HG02610 (cell line): ENCODE results near the gene KLHL29.

ENCODE experiments used
- ATAC-seq: cut with Tn5 transposase; IDR thresholded peaks from one replicate; pipeline ENCODE4 v1.9.1; 2021; ENCODE audit warnings: mild to moderate bottlenecking, moderate library complexity; ENCODE audit not compliant: unreplicated experiment

The KLHL29 gene

GRCh38 chr2:23420091-23420839 is 35.3 kb downstream of the KLHL29 start:
- ATAC-seq = no peak

DNA sequence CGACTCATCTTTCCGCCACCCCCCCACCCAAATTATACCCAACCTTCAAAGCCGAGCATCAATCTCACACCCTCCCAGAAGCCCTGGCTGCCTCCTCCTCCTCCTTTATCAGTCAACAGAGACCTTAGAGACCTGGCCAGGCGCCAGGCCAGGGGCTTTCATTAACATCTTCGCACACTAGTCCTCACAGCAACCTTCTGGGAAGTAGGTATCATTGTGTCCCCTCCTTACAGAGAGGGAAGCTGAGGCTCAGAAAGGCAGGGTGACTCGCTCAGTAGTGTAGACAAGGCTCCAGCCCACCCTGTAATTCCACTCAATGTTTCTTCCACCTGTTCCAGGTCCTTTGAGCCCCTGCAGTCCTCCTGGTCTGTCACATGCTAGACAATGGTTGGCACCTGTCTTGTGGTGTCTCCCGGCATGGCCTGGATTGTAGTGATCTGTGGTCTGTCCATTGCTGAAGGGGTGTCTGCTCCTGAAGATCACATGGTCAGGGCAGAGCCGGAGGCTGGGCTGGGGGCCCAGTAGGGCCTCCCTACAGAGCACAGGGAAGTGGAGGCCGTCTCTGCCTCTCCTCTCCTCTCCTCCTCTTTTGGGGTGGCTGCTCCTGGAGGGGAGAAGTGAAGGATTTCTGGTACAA is 36.0 kb downstream of the KLHL29 start:
- ATAC-seq = no peak

DNA sequence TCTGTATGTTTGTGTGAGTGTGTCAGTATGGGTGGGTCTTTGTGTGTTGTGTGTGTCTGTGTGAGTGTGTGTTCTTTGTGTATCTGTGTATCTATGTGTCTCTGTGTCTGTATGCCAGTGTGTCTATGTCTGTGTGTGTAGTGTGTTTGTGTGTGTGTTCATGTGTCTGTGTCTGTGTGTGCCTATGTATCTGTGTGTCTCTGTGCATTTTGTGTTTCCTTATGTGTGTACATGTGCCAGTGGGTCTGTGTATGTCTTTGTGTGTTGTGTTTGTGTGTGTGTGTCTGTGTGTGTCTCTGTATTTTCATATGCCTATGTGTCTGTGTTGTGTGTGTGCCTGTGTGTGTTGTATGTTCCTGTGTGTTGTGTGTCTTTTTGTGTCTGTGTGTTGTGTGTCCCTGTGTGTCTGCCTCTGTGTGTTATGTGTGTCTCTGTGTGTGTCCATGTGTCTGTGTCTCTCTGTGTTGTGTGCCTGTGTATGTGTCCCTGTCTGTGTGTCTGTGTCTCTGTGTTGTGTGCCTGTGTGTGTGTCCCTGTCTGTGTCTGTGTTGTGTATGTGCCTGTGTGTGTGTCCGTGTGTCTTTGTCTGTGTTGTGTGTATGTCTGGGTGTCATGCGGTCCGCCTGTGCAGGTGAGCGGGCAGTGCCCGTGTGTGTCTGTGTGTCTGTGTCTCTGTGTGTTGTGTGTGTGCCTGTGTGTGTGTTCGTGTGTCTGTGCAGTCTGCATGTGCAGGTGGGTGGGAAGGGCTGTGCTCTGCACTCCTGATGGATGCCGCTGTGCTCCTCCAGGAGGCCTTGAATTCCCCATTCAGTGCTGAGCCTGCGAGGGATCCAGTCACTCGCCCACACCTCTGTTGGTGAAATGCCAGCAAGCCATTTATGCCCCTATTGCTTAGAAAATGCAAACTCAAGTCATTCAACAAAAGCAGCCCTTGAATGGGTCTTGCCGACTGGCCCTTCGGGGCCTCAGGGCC is 37.4 kb downstream of the KLHL29 start:
- ATAC-seq = no peak

DNA sequence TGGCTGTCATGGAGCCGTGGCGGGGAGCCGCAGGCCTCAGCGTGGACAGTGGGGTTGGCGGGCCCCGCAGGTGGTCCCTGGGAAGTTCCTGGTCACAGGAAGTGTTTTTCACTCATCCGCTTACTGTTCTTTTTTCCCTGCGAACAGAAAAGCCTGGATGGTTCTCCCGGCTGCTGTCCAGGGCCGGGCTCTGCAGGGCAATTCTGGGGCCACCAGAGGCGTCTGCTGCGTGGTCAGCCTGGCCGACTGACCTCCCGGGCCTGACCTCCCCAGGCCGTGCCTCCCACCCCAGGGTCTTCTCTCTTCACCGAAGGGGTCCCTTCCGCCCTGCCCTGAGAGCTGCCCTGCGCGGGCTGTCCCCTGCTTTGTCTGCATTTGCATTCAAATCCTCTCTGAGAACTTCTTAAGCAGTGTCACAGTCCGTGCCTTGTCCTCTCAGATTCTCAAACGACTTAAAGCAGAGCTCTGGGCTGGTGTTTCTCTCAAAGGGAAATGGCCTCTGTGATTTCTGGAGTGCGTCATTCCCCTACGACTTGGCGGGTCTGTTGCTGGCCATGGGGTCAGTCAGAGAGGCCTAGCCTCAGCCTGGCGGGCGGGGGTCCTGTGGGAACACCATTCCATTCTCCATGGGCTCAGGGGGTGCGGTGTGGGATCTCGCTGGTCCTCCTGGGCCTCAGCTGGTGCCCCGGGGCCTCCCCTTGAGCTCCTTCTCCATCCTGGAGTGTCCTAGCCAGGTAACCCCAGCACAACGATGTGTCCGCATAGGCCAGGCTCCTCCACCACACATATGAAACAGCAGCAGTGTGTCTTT is 38.3 kb downstream of the KLHL29 start:
- no peak for ATAC-seq

- no peak for ATAC-seq
Measured at GRCh38 chr2:23423873-23424680, 39.1 kb downstream of the KLHL29 start.

DNA sequence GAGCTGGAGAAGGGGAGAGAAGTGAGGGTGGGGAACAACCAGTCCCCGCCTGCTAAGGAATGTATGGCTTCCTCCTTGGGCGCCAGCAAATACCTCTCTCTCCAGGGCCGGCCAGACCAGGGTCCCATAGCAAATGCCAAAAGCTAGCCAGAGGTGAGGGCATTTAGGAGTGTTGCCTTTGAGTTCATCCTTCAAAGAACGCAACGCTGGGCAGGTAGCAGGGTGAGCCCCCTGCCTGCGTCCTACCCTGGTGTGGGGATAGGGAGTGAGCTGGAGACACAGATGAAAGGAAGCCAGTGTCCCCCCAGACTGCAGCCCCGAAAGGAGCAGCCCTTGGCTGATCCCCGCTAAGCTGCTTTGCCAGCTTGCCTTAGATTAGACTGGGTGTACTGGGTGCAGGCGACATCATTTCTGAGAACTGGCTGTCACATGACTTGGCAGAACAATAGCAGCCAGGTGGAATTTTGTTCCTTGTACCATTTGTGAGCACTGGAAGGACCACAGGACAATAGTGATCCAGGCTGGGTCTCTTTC is 40.4 kb downstream of the KLHL29 start:
- no peak for ATAC-seq

GRCh38 chr2:23425885-23426262 is 40.9 kb downstream of the KLHL29 start:
- no peak for ATAC-seq

DNA sequence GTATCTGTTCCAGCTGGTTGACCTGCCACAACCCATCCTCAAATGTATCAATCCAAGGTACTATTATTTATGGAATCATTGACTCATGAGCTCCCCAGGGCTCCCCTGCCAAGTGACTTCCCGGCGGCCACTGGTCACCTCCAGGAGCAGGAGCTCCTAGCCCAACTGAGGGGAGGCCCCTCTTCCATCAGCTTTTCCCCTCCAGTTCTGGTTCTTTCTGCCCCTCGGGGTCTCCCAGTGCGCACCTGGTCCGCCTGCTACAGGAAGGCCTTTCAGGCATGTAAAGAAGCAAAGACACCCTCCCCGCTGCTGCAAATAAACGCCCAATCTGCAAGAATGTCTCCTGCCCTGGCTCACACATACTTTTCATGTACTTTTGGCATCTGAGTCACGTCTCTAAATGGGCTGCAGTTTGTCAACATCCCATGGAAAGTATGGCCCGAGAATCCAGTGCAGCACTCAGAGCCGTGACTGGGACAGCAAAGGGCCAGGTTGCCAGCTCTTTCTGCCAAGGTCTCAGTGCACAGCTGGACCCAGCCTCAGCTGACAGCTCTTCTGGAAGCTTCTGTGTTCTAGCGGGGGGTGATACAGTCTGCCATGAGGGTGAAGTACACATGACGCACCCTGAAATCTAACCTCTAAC is 41.4 kb downstream of the KLHL29 start:
- ATAC-seq = no peak

DNA sequence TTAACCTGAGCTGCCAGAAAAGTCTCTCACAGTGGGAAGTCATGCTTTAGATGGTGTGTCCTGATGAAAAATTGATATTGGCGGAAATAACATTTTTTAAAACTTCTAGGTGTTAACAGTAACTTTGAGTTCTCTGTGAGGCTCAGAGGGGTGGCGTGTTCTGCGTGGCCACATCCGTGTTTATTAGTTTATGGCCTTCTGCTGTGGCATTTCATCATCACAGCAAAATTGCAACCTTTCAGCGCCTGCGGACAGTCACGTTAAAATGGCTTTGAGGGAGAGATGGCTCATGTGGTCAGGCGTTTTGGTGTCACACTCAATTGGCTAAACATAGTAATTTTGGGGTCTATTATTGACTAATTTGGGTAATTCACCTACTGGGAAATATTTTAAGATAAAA is 42.4 kb downstream of the KLHL29 start:
- ATAC-seq = no peak

GRCh38 chr2:23427976-23428375 is 43.0 kb downstream of the KLHL29 start:
- ATAC-seq = no peak

DNA sequence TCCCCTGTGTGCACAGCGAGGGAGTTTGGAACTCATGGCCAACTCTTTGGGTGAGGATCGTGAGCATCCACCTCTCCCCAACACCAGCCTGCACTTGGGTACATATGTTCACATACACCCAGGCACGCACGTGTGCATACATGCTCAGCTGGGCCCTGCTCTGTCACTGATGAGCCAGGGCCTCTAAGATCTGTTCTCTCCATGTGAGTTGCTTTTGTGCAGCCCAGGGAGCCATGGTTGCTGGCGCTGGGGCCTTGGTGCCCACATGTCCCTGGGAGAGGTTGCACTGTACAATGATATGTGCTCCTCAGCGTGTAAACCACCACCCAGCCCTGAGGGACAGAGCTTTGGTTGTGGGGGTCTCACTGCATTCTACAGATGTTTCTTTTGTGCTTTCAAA is 44.1 kb downstream of the KLHL29 start:
- no peak for ATAC-seq

GRCh38 chr2:23430263-23430662 is 45.3 kb downstream of the KLHL29 start:
- no peak for ATAC-seq

DNA sequence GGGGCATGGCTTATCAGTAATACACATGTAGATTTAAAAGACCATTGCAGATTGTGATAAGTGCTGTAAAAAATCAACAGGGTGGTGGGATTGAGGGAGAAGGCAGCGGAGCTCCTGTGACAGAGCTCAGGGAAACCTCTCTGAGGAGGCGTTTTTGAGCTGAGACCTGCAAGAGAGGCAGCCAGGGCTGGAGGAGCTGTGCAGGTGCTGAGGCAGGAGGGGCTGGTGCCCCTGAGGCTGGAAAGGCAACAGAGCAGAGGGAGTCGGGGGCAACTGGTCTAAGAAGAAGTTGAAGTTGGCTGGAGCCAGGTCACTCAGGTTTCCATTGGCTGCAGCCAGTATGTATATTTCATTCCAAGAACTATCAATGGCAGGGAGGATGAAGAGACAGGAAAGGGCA is 47.6 kb downstream of the KLHL29 start:
- no peak for ATAC-seq

- no peak for ATAC-seq
Measured at GRCh38 chr2:23433282-23433681, 48.3 kb downstream of the KLHL29 start.

DNA sequence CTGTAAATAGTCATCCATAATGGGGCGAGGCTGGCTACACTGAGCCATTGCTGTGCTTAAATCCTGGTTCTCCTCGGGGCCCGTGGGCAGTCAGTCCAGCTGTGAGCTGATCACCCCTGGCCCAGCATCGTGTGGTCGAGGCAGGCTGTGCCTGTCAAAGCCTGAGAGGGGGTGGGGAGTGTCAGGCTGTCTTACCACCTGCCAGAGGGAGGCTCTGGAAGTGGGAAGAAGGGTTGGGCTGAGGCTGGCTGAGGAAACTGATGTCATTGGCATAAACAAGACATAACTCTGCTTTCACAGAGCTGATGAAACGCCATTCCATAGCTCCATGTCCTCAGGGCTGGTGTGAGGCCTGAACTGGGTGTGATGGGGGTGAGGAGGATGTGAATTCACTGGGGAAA is 49.7 kb downstream of the KLHL29 start:
- ATAC-seq = no peak

DNA sequence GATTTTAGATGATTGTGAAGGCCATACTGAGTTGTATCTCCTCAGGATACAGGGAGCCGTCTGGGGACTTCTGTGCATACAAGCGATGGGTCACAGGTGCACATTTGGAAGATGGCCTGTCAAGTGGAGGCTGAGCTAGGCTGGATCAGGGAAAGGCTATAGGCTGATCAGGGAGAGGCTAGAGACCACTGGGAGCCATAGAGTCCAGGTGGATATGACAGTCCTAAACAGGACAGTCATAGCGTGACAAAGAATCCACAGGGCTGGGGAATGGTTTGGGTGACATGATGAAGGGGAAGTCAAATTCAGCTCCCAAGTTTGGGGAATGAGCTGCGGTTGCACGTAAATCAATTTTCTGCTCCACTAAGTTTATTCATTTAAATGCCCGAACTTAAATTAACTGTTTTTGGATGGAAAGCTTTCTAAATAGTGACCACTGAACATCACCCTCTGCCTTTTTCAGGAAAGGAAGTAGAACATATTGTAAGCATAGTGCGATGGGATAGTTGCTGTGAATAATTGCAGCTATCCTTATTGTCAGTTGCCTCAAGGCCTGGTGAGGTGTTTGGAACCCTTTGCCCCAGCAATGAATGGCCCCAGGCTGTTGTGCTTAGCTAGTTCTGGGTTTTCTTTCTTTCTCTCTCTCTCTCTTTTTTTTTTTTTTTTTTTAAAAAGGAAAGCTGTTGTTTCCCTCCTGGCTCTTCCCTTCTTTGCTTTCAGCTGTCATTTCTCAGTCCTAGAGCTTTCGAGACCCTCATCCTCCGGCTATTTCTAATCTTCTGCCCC is 50.5 kb downstream of the KLHL29 start:
- ATAC-seq = no peak

DNA sequence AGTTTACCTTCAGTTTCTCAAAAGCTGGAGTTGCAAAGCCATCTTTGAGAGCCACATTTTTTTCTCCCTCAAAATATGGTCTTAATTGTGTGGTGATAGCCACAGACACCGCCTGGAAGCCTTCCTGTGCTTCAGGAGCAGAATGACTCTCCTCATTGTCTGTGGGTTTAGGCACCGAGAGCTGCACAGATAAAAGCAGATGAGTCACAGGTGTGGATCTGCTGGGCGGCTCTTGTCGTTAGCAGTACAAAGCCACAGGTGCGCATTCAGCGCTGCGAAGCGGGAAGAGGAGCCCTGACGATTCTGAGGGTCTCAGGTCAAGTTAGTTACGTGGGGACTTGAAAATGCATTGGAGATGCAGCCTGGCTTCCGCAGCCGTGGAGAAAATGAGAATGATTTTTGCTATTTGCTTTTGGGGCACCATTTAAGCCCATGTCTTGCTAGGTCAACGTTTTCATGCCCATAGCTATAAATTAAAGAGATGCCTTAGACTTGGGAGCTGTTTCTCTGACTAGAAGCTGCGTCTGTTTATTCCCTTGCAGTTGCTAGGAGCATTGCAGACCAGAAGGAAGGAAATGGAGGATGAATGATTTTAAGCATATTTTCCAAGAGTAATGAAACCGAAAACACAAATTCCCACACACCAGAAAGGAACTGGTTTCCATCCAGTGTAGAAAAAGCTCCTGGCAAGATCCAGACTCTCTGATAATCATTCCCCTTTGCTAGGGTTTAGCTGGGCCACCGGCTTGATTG is 51.5 kb downstream of the KLHL29 start:
- ATAC-seq = no peak

- ATAC-seq = no peak
Measured at GRCh38 chr2:23441414-23441813, 56.4 kb downstream of the KLHL29 start.
